Panc1 (cell line): Measurements from ENCODE around the gene COL4A2. TPM values are rescaled to one million over a fixed set of nuclear protein-coding genes. Genes with fewer than 3 reads are reported as not detected.

Experiments
- ATAC-seq: fragments of 200-7000 bp; cut with Tn5 transposase; 2 replicates; pipeline ENCODE4 v1.9.1; 2020; ENCODE audit warnings: mild to moderate bottlenecking, moderate library complexity
- BruUV-seq: library from RNA; stranded (reverse); fragments of 400-500 nt; replicated peaks from 2 replicates; lab custom pipeline; 2021; lab: Mats Ljungman, UMichigan
- CTCF ChIA-PET: fragments of 300-600 bp; sonication (Branson Sonifier 250); formaldehyde crosslinking; loops from one replicate; lab custom pipeline; 2022; ENCODE audit warnings: antibody characterized with exemption; lab: Charles Lee
- POLR2A ChIA-PET: fragments of 300-600 bp; sonication (Branson Sonifier 250); formaldehyde crosslinking; loops from one replicate; lab custom pipeline; 2022; ENCODE audit warnings: antibody characterized with exemption; lab: Charles Lee
- DNase-seq: peaks from one replicate; pipeline ENCODE4 v3.0.0-alpha.2; 2010; ENCODE audit warnings: low read depth, low spot score
- H3K27ac ChIP-seq: 2 replicates; pipeline ENCODE4 v1.5.1; 2011; ENCODE audit warnings: mild to moderate bottlenecking, low read length, inconsistent platforms
- H3K27me3 ChIP-seq: fragments of 200-500 bp; sonication (Bioruptor generic); 2 replicates; pipeline ENCODE4 v1.6.0; 2014; ENCODE audit warnings: low read length, inconsistent platforms; ENCODE audit not compliant: control insufficient read depth, insufficient read depth
- H3K36me3 ChIP-seq: fragments of 200-500 bp; sonication (Bioruptor generic); 2 replicates; pipeline ENCODE4 v1.5.1; 2014; ENCODE audit warnings: inconsistent platforms, mild to moderate bottlenecking, low read length, moderate library complexity; ENCODE audit not compliant: control insufficient read depth, insufficient read depth
- H3K4me1 ChIP-seq: 2 replicates; pipeline ENCODE4 v1.5.1; 2011; ENCODE audit warnings: inconsistent platforms, mild to moderate bottlenecking, low read length, moderate library complexity; ENCODE audit not compliant: control insufficient read depth, insufficient read depth
- H3K4me3 ChIP-seq, 2 experiments: 2 replicates each; pipeline ENCODE4 v1.5.1; 2011 to 2012; ENCODE audit warnings: low read depth in 2 of 2, low read length in 2 of 2, mild to moderate bottlenecking in 2 of 2, inconsistent platforms in 1 of 2, moderate library complexity in 1 of 2
- H3K9me3 ChIP-seq: fragments of 200-500 bp; sonication (Bioruptor generic); 2 replicates; pipeline ENCODE4 v1.5.1; 2014; ENCODE audit warnings: low read depth, mild to moderate bottlenecking, inconsistent platforms, low read length, moderate library complexity; ENCODE audit not compliant: control insufficient read depth, insufficient read depth
- POLR2AphosphoS5 ChIP-seq: IDR thresholded peaks from 2 replicates; pipeline ENCODE4 v1.6.1; 2012; ENCODE audit warnings: mild to moderate bottlenecking, low read depth, low read length, moderate library complexity
- SIN3A ChIP-seq: IDR thresholded peaks from 2 replicates; pipeline ENCODE4 v1.6.1; 2012; ENCODE audit warnings: low read depth, mild to moderate bottlenecking, low read length, moderate library complexity, borderline replicate concordance; ENCODE audit not compliant: insufficient read depth
- TCF7L2 ChIP-seq: IDR thresholded peaks from 2 replicates; pipeline ENCODE4 v1.6.1; 2011; ENCODE audit warnings: mild to moderate bottlenecking, low read depth, low read length, inconsistent platforms
- in situ Hi-C: cut with HindIII; loops from 2 replicates; pipeline ENCODE4 v1.10.0; 2016; ENCODE audit warnings: low sequenced_read_pairs, low pct_unique_long_range_greater_than_20kb
- intact Hi-C: fragments of 100-400 bp; cut with micrococcal nuclease; formaldehyde crosslinking; loops from one replicate; pipeline ENCODE4 v1.10.0; 2022; ENCODE audit not compliant: unreplicated experiment
- total RNA-seq: library from RNA; stranded (reverse); gene quantifications from one replicate; pipeline ENCODE4 v1.2.1, GENCODE V29; 2021; ENCODE audit not compliant: unreplicated experiment
- TF ChIP-seq, protein P1 (sequence below), 2 experiments: IDR thresholded peaks; 2 replicates each; pipeline ENCODE4 v1.6.1; 2011 to 2012; ENCODE audit warnings: low read depth in 2 of 2, control low read depth in 1 of 2, low read length in 1 of 2, mild to moderate bottlenecking in 1 of 2, moderate library complexity in 1 of 2; ENCODE audit not compliant: insufficient read depth in 1 of 2
- TF ChIP-seq, protein P2 (sequence below): fragments of 450-650 bp; IDR thresholded peaks from 2 replicates; pipeline ENCODE4 v1.5.1; 2017; ENCODE audit warnings: mild to moderate bottlenecking

COL4A2 gene
- total RNA-seq, 1 experiment from 2014 or later = 3.0 TPM

DNA sequence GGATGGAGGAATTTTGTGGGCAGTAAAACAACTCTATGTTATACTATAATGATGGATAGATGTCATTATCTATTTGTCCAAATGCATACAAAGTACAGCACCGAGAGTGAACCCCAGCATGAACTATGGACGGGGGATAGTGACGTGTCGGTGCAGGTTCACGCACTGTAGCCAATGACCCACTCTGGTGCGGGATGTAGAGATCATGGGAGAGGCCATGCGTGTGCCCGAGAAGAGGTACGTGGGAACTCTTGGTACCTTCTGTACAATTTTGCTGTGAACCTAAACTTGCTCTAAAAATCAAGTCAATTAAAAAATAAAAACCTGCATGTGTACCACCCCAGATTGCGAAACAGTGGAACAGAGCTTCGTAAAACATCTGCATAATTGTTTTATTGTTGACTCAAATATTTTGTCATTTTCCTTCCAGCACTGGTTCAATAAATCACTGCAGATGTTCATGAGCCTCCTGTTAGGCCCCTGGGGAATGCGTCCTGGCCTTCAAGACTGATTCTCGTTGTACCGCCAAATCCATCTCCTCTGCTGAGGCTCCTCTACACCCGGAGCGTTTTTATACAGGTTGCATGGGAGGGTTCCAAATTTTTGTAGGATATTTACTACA lies 31.0 kb upstream of the COL4A2 start:
- ChIA-PET CTCF (no interaction called here), POLR2A (no interaction called here)
- H3K9me3 ChIP-seq = no peaks in the 10 kb centered on the region
- TF ChIP-seq TCF7L2 (no peak), SIN3A (no peak), POLR2AphosphoS5 (no peak)
- TF ChIP-seq, protein P1, sequence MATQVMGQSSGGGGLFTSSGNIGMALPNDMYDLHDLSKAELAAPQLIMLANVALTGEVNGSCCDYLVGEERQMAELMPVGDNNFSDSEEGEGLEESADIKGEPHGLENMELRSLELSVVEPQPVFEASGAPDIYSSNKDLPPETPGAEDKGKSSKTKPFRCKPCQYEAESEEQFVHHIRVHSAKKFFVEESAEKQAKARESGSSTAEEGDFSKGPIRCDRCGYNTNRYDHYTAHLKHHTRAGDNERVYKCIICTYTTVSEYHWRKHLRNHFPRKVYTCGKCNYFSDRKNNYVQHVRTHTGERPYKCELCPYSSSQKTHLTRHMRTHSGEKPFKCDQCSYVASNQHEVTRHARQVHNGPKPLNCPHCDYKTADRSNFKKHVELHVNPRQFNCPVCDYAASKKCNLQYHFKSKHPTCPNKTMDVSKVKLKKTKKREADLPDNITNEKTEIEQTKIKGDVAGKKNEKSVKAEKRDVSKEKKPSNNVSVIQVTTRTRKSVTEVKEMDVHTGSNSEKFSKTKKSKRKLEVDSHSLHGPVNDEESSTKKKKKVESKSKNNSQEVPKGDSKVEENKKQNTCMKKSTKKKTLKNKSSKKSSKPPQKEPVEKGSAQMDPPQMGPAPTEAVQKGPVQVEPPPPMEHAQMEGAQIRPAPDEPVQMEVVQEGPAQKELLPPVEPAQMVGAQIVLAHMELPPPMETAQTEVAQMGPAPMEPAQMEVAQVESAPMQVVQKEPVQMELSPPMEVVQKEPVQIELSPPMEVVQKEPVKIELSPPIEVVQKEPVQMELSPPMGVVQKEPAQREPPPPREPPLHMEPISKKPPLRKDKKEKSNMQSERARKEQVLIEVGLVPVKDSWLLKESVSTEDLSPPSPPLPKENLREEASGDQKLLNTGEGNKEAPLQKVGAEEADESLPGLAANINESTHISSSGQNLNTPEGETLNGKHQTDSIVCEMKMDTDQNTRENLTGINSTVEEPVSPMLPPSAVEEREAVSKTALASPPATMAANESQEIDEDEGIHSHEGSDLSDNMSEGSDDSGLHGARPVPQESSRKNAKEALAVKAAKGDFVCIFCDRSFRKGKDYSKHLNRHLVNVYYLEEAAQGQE (IDR thresholded peaks at IDR 0.05; ENCODE audit: insufficient read depth in 1 of 2, low read depth in 2 of 2, low read length in 1 of 2) = no peak
- TF ChIP-seq, protein P2, sequence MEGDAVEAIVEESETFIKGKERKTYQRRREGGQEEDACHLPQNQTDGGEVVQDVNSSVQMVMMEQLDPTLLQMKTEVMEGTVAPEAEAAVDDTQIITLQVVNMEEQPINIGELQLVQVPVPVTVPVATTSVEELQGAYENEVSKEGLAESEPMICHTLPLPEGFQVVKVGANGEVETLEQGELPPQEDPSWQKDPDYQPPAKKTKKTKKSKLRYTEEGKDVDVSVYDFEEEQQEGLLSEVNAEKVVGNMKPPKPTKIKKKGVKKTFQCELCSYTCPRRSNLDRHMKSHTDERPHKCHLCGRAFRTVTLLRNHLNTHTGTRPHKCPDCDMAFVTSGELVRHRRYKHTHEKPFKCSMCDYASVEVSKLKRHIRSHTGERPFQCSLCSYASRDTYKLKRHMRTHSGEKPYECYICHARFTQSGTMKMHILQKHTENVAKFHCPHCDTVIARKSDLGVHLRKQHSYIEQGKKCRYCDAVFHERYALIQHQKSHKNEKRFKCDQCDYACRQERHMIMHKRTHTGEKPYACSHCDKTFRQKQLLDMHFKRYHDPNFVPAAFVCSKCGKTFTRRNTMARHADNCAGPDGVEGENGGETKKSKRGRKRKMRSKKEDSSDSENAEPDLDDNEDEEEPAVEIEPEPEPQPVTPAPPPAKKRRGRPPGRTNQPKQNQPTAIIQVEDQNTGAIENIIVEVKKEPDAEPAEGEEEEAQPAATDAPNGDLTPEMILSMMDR = no peak
- no peak overlapping the region for H3K4me3 ChIP-seq
- intact Hi-C loops = no loop called here
- in situ Hi-C loops = no loop called here
- DNase-seq (no peak), ATAC-seq (no peak)
- no peaks in the 10 kb centered on the region for H3K36me3 ChIP-seq
- no TSS peak for BruUV-seq
- H3K27me3 ChIP-seq = no peaks in the 10 kb centered on the region
- no peaks in the 10 kb centered on the region for H3K4me1 ChIP-seq
- no peak overlapping the region for H3K27ac ChIP-seq

DNA sequence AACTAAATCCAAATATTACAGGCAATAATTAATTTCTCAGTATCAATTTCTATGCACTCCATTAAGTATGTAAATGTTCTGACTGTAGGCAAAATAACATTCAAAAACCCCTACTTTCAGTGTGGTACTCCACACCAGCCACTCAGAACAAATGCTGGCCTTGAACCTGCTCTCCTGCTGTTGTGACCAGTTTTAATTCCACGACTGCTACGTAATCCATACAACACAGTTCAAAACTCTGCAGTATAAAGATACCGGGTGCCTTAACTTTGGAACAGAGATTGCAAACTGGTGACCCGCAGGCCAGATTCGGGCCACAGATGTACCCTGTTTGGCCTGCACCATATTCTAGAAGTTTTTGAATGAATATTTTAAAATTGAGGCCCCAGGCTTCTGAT lies 30.5 kb upstream of the COL4A2 start:
- TF ChIP-seq TCF7L2 (no peak), POLR2AphosphoS5 (no peak), SIN3A (no peak)
- TF ChIP-seq, protein P1 (IDR thresholded peaks at IDR 0.05; ENCODE audit: insufficient read depth in 1 of 2, low read depth in 2 of 2, low read length in 1 of 2) = no peak
- TF ChIP-seq, protein P2 = no peak
- BruUV-seq = no TSS peak
- peaks cover 2% of the 10 kb centered on the region; the same call in 1 of the 2 replicates for H3K27me3 ChIP-seq
- ATAC-seq (no peak), DNase-seq (no peak)
- intact Hi-C loops (no loop called here), in situ Hi-C loops (no loop called here)
- no peak overlapping the region for H3K4me3 ChIP-seq
- POLR2A ChIA-PET = no interaction called here
- CTCF ChIA-PET = no interaction called here
- no peaks in the 10 kb centered on the region for H3K36me3 ChIP-seq
- H3K27ac ChIP-seq = no peak overlapping the region
- H3K9me3 ChIP-seq = no peaks in the 10 kb centered on the region
- no peaks in the 10 kb centered on the region for H3K4me1 ChIP-seq
